NCI-H510A (cell line): ENCODE results near the gene PDK1.

Experiments used
- DNase-seq: peaks from one replicate; lab custom pipeline; 2025; lab: John Stamatoyannopoulos, UW

Gene PDK1

GRCh38 chr2:172642301-172643020 is 86.6 kb downstream of the PDK1 start:
- DNase-seq, result no peak

GRCh38 chr2:172643142-172643541 is 87.3 kb downstream of the PDK1 start:
- DNase-seq, result no peak

GRCh38 chr2:172647439-172647838 is 91.5 kb downstream of the PDK1 start:
- DNase-seq, result no peak

GRCh38 chr2:172655091-172655837 is 99.4 kb downstream of the PDK1 start:
- no peak for DNase-seq

- DNase-seq, result no peak
Observed at GRCh38 chr2:172655838-172656573, 100.1 kb downstream of the PDK1 start.
